ENCODE measurements around the gene GSTA4. TPM values are rescaled to one million over a fixed set of nuclear protein-coding genes. Genes with fewer than 3 reads are reported as not detected.

Gene GSTA4
- polyA plus RNA-seq, 1 donor from 2014 or later = 764 TPM

GRCh38 chr6:53023323-53023722, 28.2 kb upstream of the GSTA4 start:
- Histone ChIP-seq H2AFZ (ENCODE audit: low read depth, low read length) (no peak overlapping the region), H4K20me1 (ENCODE audit: insufficient read depth) (no peaks in the 10 kb centered on the region), H3K9ac (ENCODE audit: low read length) (no peak overlapping the region), H3K4me2 (ENCODE audit: low read length) (no peak overlapping the region), H3K27ac (ENCODE audit: low read length) (no peak overlapping the region), H3K9me2 (ENCODE audit: insufficient read depth, low read length) (no peaks in the 10 kb centered on the region), H3F3A (ENCODE audit: insufficient read depth, low read length, poor library complexity, severe bottlenecking) (no peaks in the 10 kb centered on the region), H3K79me2 (replicated peaks; ENCODE audit: insufficient read depth, low read length) (no peaks in the 10 kb centered on the region), H3K4me3 (ENCODE audit: low read length) (no peak overlapping the region), H3K36me3 (ENCODE audit: insufficient read depth, low read length) (peaks cover 7% of the 10 kb centered on the region), H3K9me3 (ENCODE audit: low read length) (no peaks in the 10 kb centered on the region), H3K27me3 (ENCODE audit: insufficient read depth, low read depth, low read length) (no peaks in the 10 kb centered on the region)
- no peak for TF ChIP-seq SMC3 (conservative IDR thresholded peaks at IDR 0.05; ENCODE audit: poor library complexity)
- TF ChIP-seq CTCF (IDR thresholded peaks at IDR 0.05; ENCODE audit: poor library complexity, severe bottlenecking) = no peak
- TF ChIP-seq EZH2 (IDR thresholded peaks at IDR 0.05; ENCODE audit: borderline replicate concordance, insufficient read depth, low read length, poor library complexity, severe bottlenecking) = no peak
- TF ChIP-seq EP300 (conservative IDR thresholded peaks at IDR 0.05; ENCODE audit: poor library complexity, severe bottlenecking) = no peak
- TF ChIP-seq TAF1 (IDR thresholded peaks at IDR 0.05; ENCODE audit: low read depth) = no peak
- no peak for TF ChIP-seq RAD21 (conservative IDR thresholded peaks at IDR 0.05)
- TF ChIP-seq MXI1 (conservative IDR thresholded peaks at IDR 0.05; ENCODE audit: poor library complexity, severe bottlenecking) = no peak
- no peak for TF ChIP-seq REST (IDR thresholded peaks at IDR 0.05; ENCODE audit: borderline replicate concordance)
- no peak for TF ChIP-seq POLR2AphosphoS5 (IDR thresholded peaks at IDR 0.05)

- Histone ChIP-seq H3K9ac (ENCODE audit: low read length) (no peak overlapping the region), H3K36me3 (ENCODE audit: insufficient read depth, low read length) (peaks cover 3% of the 10 kb centered on the region), H3F3A (ENCODE audit: insufficient read depth, low read length, poor library complexity, severe bottlenecking) (no peaks in the 10 kb centered on the region), H3K27ac (ENCODE audit: low read length) (no peak overlapping the region), H3K4me3 (ENCODE audit: low read length) (no peak overlapping the region), H3K27me3 (ENCODE audit: insufficient read depth, low read depth, low read length) (no peaks in the 10 kb centered on the region), H3K9me2 (ENCODE audit: insufficient read depth, low read length) (no peaks in the 10 kb centered on the region), H4K20me1 (ENCODE audit: insufficient read depth) (no peaks in the 10 kb centered on the region), H3K9me3 (ENCODE audit: low read length) (no peaks in the 10 kb centered on the region), H2AFZ (ENCODE audit: low read depth, low read length) (no peak overlapping the region), H3K79me2 (replicated peaks; ENCODE audit: insufficient read depth, low read length) (no peaks in the 10 kb centered on the region), H3K4me2 (ENCODE audit: low read length) (no peak overlapping the region)
- TF ChIP-seq RAD21 (conservative IDR thresholded peaks at IDR 0.05) (no peak), REST (IDR thresholded peaks at IDR 0.05; ENCODE audit: borderline replicate concordance) (no peak), EP300 (conservative IDR thresholded peaks at IDR 0.05; ENCODE audit: poor library complexity, severe bottlenecking) (no peak), MXI1 (conservative IDR thresholded peaks at IDR 0.05; ENCODE audit: poor library complexity, severe bottlenecking) (no peak), SMC3 (conservative IDR thresholded peaks at IDR 0.05; ENCODE audit: poor library complexity) (no peak), EZH2 (IDR thresholded peaks at IDR 0.05; ENCODE audit: borderline replicate concordance, insufficient read depth, low read length, poor library complexity, severe bottlenecking) (no peak), TAF1 (IDR thresholded peaks at IDR 0.05; ENCODE audit: low read depth) (no peak), CTCF (IDR thresholded peaks at IDR 0.05; ENCODE audit: poor library complexity, severe bottlenecking) (no peak), POLR2AphosphoS5 (IDR thresholded peaks at IDR 0.05) (no peak)
Measured at GRCh38 chr6:53020005-53020744, 25.1 kb upstream of the GSTA4 start.

Data from neural cell (in vitro differentiated cells).